Astrocyte of the spinal cord (primary cell): Measurements from ENCODE around the gene TAX1BP1.

Experiments
- DNase-seq: peaks from one replicate; pipeline ENCODE4 v3.0.0; 2011; ENCODE audit warnings: low read depth, low spot score
- H3K4me3 ChIP-seq: 2 replicates; pipeline ENCODE4 v1.5.1; 2011; ENCODE audit warnings: low read depth, mild to moderate bottlenecking, low read length, moderate library complexity
- CTCF ChIP-seq: IDR thresholded peaks from 2 replicates; pipeline ENCODE4 v1.5.1; 2012; ENCODE audit warnings: low read depth, mild to moderate bottlenecking, low read length, inconsistent platforms
- in situ Hi-C: cut with HindIII; loops from 2 replicates; pipeline ENCODE4 v1.10.0; 2017; ENCODE audit warnings: low sequenced_read_pairs

Gene TAX1BP1

GRCh38 chr7:27876756-27877155 is 136.8 kb downstream of the TAX1BP1 start:
- DNase-seq: no peak
- no peak overlapping the region for H3K4me3 ChIP-seq
- in situ Hi-C loops: no loop called here
- TF ChIP-seq CTCF: no peak
